ENCODE measurements around the gene KCNJ10.

KCNJ10 gene

DNA sequence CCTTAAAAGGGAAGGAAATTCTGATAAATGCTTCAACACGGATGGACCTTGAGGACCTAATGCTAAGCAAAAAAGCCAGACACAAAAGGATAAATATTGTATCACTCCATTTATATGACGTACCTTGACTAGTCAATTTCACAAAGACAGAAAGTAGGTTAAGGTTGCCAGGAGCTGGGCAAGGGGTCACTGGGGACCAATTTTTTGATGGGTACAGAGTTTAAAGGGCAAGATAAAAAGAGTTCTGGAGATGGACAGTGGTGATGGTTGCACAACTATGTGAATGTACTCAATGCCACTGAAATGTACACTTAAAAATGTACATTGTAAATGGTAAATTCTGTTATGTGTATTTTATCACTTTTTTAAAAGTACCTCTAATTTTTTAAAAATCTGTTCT lies 83.9 kb downstream of the KCNJ10 start:
- DNase-seq: no peak

DNA sequence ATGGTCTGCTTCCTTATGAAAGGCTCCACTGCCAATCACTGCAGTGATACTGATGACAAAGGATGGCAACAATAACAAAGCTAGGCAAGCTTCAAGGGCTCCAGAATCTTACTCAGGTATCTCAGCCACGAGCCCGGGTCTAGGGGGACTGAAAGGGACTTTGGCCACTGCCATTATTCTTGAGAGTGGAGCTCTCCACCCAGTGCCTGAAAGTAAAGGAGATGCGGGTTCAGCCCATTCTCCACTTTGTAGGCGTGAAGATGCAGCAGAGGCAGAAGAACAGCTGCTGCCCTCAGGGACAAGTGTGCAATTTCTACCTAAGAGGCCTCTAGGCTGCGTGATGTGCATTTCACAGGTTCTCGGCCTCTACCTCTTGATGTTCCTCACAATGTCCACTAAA lies 84.5 kb downstream of the KCNJ10 start:
- DNase-seq: no peak

DNA sequence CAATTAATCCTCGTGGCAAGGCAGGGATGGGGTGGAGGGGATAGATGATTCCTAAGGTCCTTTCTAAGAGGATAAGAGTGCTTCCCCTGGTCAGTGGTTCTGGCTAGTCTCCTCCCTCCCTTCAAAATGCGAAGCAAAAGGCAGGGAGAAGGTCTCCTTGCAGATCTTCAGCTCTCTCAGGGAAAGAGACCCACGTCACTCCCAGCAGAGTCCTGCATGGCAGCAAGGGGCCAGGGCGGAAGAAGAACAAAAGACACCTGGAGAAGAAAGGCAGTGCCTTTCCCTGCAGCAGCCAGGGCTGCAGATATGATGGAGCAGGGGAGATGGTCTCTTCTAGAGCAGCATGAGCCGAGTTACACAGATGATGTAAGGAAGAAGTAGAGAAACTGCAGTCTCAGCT lies 86.3 kb downstream of the KCNJ10 start:
- DNase-seq: no peak

DNA sequence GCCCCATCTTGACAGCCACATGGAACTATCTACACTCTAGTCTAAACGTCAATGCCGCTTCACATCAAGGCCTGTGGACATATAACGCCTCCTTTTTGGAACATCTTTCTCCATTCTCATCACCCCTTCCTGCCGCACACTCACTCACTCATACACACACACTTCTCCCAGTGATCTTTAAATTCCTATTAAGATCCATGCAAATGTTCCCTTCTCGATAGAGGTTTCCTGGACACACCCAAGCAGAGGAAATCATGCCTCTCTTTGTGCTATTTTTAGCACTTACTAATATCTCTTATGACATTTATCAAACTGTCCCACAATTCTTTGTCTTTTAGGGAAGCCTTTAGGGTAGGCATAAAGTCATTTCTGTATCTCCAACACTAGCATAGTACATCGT lies 87.7 kb downstream of the KCNJ10 start:
- DNase-seq: no peak

DNA sequence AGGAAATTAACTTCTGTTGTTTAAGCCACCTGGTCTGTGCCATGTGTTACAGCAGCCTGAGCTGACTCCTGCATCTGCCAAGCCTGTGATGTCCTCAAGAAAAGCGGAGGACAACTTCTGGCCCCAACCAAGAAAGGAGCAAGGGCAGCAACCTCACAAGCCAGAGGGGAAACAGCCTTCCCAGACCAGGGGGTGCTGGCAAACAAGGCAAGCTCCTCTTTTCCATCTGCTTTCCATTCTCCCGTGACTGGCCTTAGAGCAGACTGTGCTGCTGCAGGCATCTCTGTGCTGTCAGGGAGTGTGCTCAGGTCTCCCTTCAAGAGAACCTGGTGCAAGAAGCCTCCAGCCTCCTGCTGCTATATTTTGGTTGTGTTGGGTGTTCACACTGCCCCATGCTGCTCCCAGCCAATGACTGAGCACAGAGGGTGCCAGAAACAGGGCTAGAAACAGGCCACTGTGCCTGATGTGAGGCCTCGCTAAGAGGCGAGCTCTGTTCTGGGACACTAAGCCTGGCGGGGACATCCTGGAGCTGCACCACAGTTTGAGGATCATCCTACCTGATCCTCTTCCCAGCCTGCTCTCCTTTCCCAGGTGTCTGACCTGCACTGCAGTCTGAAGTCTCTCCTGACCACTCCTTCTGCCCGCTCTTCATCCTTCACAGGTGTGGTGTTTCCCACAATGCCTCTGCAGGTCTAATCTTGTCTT lies 88.5 kb downstream of the KCNJ10 start:
- no peak for DNase-seq

DNA sequence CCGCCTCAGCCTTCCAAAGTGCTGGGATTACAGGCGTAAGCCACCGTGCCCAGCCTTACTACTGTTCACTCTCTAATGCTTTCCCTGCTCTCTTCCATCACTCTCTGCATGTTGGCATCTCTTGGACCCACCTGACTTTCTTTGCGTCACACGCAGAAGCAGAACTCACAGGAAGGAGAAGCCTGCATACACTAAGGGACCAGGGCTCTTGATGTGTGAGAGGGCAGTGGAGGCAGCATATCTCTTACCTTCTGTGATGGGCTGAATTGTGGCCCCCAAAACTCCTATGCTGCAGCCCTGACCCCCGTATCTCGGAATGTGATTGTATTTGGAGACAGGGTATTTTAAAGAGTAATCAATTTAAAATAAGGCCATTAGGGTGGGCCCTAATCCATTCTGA lies 89.2 kb downstream of the KCNJ10 start:
- no peak for DNase-seq

DNA sequence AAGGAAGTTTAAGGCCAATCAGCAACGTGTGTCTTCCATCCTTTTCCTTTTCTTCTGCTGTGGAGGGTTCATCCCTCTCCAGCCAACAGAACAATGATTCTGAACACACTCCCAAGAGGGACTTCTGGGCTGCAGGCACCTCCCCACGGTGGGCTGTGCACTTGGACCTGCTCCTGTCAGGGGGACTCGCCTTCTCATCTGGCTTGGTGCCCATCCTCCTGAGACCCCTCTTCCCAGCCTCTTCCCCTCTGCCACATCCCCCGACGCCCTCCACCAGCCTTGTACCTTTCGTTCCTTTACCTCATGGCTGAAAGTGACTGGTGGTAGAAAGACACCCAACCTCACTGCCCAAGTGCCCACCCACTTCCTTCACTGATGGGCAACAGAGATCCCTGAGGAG lies 89.9 kb downstream of the KCNJ10 start:
- no peak for DNase-seq

DNA sequence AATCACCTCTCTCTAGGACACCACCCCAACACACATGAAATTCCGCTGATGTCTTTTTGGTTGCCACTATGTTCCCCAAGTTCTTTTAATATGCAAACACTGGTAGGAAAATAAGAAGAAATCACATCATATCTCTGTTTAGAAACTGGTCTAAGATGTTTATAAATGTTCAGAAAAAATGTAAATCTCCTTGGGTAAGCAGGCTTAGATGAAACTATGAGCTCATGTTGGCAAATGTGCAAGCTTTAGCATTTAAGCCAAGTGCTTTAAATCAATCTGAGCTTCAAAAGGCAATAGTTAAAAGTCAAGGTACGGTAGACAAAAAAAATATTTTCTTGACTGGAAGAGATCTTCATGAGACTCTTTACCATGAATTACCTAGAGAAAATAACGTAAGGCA lies 90.7 kb downstream of the KCNJ10 start:
- DNase-seq: no peak

DNA sequence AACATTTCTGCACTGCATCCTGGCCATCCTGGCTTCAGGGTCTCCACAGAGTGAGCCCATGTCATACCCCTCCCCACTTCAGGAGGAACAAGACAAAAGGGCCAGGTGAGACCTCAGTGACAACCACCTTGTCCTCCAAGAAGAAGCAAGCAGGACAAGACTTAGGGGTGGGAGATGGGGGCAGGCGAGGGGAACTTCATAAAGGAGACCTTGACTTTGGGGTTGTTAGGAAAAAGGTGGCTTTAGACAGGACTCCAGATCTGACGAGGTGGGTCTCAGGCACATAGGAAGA lies 91.9 kb downstream of the KCNJ10 start:
- no peak for DNase-seq

DNA sequence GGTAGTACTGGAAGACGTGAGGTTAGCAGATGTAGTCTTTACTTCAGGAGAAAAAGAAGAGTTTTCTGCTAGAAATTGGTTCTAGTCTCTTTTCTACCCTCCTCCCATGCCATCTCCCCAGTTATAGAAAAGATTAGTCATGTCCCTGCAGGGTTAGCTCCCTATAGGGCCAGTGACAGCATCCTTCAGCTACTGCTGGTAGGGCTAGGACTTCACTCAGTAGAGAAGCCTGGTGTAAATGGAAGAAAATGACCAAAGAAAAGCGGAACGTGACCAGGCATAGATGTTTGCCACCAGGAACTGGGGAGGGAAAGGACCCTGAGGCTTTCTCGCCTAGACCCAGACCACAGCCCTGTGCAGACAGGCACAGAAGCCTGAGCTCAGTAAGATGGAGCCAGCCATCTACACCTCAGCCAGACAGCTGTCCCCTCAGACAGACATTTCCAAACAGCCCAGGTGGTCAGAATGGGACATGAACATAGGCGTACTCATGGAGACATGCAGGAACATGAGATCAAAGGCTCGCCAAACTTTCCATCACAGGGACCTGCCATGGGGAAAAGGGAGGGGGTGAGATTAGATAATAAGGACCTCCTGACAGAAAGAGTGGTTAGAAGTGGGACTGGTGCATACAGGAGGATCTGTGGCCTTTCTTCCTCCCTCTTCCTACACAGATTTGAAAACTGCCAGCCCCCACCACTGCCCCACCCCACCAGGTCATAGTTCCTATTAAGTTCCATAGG lies 92.4 kb downstream of the KCNJ10 start:
- no peak for DNase-seq

DNA sequence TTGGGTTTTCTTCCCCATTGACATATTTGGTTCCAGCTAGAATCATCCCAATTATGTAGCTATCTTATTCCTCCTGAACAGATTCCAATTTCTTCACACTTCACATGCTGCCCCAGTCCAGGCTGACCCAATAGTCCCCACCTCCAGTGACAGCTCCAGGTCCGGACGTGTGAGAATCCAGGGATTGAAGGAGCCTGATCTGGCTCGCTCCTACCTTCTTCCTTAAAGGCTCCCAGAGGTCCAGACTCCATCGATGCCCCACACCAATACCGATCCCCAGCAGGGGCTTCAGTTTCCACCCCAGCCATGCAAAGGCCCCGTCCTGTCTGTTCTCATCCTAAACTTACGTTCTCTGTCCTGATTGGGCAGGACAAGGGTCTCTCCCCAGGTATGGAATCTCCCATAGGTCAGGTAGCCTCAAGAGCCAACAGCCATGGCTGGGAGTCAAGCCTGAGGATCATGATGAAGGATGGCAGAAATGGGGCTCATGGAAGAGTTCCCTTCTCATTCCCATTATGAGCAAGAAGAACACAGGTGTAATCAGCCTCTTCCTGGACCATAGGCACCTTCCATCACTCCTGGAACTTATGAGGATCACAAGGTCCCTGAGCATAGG lies 95.5 kb downstream of the KCNJ10 start:
- no peak for DNase-seq

DNA sequence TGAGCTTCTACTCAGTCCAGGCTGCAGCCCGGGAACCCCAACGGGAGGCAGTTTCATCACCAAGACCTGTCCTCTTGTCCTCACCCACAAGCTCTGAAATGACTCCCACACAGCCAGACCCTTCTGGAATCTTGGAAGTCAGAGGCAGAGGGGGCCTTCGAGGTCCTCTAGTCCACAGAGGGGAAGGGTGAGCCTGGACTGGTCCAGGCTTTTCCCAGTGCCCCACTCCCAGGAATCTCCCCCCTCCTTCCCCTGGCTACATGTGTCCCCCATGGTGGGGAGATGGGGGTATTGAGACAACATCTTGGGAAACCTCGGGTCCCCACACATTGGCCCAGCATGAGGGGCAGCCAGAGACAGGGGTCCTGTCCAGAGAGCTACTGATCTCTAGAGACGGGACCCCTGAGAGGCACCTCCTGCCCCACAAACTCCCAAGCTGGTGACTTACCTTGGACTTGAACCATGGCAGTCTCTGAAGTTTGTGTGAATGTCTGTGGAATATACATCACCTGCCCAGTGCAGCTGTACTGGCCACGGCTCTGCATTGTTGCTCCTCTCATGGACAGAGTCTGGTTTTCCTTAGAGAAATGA lies 96.5 kb downstream of the KCNJ10 start:
- DNase-seq: no peak

DNA sequence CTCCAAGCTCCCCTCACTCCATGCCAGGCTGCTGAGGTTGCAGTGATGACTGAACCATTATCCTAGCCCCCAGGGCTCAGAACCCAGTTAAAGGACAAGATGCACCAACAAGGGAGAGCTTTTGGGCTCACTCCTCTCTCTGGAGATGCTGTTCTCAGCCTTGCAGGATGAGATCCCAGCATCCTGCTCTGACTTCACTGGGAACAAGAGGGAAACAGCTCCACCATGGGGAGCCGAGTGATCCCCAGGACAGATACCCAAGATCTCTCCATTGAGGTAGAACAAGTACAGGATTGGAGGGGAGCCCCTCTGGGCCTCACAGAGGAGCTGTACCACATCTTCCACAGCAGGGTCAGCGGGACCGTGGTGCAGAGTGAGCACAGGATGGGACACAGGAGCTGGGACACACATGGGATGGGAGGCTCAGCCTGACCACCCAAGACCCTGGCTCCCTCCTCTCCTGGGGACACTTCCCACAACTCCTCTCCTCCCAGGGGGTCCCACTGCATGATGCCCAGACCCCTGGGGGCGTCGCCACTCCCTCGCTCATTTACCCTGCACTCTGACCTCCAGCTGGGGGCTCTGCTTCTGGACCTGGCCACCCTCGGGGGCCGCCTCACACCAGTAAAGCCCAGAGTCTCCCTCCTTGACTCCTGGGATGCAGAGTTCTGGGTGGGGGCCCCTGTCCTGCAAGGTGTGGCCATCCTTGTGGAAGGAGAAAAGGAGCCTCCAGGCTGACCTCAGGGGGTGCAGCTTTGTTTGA lies 97.3 kb downstream of the KCNJ10 start:
- no peak for DNase-seq

DNA sequence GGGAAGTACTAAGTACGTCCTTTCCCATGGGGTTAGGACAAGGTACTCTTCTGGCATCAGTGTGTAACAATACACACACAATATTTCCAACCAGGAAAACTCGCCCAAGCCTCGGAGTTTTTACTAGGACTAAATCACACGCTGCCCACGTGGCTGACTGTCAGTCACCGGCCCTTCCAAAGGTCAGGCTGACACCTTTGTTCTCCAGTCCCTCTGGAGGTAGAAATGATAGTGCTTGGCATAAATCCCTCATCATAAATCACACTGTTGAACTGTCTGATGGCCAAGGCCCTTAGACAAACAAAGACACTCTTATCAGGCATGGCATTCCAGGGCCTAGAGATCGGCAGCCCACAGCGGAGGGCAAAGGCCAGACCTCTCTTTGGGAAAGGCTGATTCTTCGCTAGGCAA lies 99.0 kb downstream of the KCNJ10 start:
- DNase-seq: no peak

DNA sequence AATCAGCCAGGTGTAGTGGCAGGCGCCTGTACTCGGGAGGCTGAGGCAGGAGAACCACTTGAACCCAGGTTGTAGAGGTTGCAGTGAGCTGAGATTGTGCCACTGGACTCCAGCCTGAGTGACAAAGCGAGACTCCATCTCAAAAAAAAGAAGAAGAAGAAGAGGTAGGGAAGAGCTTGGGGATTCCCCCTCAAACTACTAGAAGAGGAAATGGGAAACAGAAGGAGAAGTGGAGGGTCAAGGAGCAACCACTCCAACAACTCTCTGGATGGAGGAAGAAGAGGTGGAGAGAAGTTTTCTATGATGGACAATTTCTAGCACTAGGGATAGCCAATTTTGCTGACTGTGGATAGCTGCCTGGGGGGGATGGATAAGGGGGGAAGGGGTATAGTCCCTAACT lies 101.1 kb downstream of the KCNJ10 start:
- no peak for DNase-seq

DNA sequence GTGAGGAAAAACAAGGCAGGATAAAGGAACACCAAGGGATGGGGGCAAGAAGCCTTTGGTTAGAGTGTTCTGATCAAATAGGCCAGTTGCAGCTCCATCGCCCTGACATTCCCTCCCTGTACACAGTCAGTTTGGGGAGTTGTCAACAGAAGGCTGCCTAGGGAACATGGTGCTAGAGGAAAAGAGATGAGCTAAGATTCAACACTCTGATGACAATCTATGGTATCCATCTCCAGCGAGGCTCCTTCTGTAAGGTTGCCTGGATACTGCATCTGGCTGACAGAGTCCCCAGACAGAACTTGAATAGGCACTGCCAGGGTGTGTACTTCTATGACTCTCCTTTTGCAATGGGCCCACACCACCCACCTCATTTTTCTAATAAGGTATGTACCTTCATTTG lies 104.7 kb downstream of the KCNJ10 start:
- DNase-seq: no peak

DNA sequence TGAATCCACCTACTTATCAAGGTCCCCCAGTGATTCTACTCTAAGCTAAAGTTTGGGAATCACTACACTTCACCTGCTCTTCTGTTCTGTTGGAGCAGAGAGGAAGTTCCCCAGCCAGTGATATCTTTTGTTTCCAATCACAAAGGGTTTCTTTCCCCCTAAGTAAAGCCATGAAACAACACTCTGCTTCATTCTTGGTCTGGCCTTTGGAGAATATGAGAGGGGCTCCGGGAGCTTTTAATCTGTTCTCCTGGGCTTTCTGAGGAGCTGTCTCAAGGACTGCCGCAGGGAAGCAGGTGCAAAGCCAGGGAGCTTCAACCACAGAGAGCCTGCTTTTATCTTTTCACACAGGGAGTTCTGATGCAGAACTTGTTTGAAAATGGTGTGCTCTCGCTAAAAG lies 105.8 kb downstream of the KCNJ10 start:
- DNase-seq: no peak

DNA sequence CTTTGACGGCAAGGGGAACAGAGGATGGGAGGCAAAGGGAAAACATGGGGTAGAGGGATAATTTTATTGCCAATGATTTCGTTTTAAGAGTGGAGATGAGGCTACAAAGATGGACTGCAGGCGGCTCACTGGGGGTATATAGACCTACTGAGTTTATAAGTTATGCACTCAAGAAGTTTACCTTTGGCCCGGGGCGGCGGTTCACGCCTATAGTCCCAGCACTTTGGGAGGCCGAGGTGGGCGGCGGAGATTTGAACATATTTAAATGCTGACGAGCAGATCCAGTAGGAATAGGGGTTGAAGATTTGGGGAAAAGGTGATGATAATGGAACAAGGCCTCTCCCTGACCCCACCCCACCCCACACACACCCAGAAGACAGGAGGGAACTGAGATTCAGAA lies 107.8 kb downstream of the KCNJ10 start:
- no peak for DNase-seq

DNA sequence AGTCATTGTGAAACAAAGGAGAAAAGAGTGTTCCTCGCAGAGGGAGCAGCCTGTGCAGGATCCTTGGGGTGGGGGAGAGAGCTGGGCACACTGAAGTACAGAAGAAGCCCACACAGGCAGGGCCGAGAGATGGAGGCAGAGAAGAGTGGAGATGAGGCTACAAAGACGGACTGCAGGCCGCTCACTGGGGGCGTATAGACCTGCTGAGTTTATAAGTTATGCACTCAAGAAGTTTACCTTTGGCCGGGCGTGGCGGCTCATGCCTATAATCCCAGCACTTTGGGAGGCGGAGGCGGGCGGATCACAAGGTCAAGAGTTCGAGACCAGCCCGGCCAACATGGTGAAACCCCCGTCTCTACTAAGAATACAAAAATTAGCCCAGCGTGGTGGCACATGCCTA lies 108.3 kb downstream of the KCNJ10 start:
- DNase-seq: no peak

DNA sequence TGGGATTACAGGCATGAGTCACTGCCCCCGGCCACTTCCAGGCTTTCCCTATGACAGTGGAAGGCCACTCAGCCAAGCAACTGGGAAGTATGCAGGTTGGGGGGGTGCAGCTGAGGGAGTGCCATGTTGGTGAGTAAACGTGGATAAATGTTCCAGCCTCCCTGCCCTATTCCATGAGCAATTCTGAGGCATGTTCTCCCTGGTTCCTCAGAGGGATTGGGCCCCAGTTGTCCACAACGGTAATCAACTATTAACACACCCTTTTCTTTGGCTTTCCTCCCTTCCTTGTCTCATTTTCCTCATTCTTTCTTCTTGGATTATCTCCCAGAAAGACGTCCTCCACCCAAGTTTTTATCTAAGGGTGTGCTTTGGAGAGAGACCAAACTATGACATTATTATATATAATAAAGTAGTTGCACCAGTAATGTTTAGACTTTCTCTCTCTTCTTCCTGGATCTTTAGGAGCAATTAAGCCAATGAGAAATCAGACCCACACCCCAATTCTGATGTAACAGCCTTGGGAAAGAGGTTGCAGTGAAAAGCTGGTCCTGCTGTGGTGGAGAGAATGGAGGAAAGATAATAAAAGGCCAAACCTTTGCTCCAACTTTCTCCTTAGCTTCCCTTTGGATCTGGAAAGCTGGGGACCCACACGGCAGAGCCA lies 109.1 kb downstream of the KCNJ10 start:
- DNase-seq: no peak

DNA sequence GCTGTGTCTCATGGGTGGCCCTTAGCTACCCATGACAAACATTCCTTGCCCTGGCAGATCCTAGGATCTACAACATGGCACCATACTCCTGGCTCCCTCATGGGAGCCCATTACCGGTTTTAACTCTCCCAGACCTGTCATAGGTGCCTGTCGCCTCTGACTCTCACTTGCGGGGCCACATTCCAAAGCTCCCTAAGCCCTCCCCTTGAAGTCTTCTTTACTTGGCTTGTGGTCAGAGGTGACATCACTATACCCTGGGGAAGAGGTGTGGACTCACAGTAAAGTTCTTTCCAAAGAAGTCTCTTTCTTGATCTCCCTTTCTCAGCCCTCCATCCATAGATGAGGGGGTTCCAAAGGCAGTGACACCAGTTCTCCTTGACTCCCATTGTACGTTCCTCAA lies 110.5 kb downstream of the KCNJ10 start:
- DNase-seq: no peak

DNA sequence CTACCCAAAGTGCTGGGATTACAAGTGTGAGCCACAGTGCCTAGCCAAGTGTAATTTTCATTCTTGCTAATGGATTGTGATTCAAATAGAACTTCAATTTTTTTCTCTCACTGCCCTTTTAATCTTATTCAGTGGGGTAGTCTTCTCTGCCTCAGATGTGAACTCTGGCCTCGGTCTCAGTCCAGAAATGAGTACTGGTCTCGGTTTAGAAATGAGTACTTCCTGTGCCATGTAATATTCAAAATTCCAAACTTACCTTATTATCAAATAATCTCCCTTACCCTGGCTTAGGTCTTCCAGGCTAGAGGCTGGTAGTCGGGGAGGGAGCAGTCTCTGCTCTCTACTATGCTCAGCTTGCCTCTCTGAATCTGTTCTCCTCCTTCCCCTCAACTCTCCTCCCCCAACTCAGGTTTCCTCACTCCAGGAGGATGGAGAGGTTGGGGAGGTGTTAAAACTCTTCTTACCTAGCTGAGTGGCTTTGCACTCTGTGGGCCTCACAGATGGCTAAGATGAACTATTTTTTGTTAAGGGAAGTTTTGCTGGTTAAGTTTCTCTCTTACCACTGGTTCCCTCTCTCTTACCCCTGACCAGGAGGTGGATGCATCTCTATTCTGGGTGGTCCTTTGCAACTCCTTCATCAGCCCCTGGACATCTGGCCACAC lies 111.1 kb downstream of the KCNJ10 start:
- no peak for DNase-seq

Measured in activated T-cell treated with anti-CD3 and anti-CD28 coated beads, Interleukin-2, amount 50 U/mL, for 48 hours (primary cell).